ENCODE measurements around the gene DCAF15. TPM values are rescaled to one million over a fixed set of nuclear protein-coding genes. Genes with fewer than 3 reads are reported as not detected.

The DCAF15 gene
- polyA plus RNA-seq, 3 donors = 2.8 to 116 (median 3.4) TPM

DNA sequence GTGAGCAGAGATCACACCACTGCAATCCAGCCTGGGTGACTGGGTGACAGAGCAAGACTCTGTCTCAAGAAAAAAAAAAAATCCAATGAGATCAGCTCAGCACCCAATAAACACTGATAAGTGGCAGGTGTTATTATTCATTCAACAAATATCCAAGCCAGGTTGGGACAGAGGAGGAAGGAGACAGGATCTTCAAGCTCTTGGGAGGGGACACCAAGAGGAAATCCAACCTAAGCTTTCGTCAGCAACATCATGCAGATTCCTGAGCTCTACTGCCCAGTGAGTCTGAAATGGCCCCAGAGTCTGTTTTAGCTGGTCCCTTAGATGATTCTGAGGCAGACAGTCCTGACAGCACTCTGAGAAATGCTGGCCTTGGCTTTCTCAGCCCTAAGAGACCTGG, 46.1 kb downstream of the DCAF15 start:
- H3K9me3 Mint-ChIP-seq = peaks cover 0 to 9% (median 4%) of the 10 kb centered on the region in 7 donors
- Histone ChIP-seq H4K20me1 (ENCODE audit: insufficient read depth, low read length) (peaks cover 7% of the 10 kb centered on the region), H3K4me2 (replicated peaks; ENCODE audit: extremely low read depth, low read length, poor library complexity, severe bottlenecking) (no peak overlapping the region), H3K79me2 (ENCODE audit: insufficient read depth, low read length) (peaks cover 83% of the 10 kb centered on the region), H3K9ac (ENCODE audit: insufficient read depth, low read length, poor library complexity, severe bottlenecking) (no peak overlapping the region), H3K4me1 (ENCODE audit: control insufficient read depth in 1 of 2, insufficient read depth in 2 of 2, low read length in 2 of 2) (peaks cover 12 to 17% of the 10 kb centered on the region in 2 donors), H3K27me3 (ENCODE audit: control insufficient read depth in 2 of 2, insufficient read depth in 2 of 2, low read length in 2 of 2) (no peaks in the 10 kb centered on the region), H3K4me3 (replicated peaks in 1 of 3; ENCODE audit: low read depth in 2 of 3, low read length in 3 of 3) (no peak overlapping the region), H3K36me3 (replicated peaks in 1 of 2; ENCODE audit: control insufficient read depth in 1 of 2, insufficient read depth in 2 of 2, low read length in 2 of 2) (peaks cover 20 to 61% of the 10 kb centered on the region in 2 donors), H3K9me3 (replicated peaks in 1 of 2; ENCODE audit: control insufficient read depth in 1 of 2, insufficient read depth in 1 of 2, low read length in 2 of 2) (peaks cover 4 to 7% of the 10 kb centered on the region in 2 donors), H2AFZ (ENCODE audit: insufficient read depth, low read depth, low read length, poor library complexity, severe bottlenecking) (no peak overlapping the region), H3K27ac (ENCODE audit: low read depth in 1 of 2, low read length in 2 of 2) (no peak overlapping the region)
- H3K36me3 Mint-ChIP-seq = peaks cover 25 to 60% of the 10 kb centered on the region in 2 donors
- WGBS (ENCODE audit: insufficient coverage) = 100% methylated on average over 1 of the region's 1 CpG
- peak overlapping the region in 2 of 7 donors; percentile 26 to 43 for H3K27ac Mint-ChIP-seq
- DNase-seq = no peak
- H3K4me1 Mint-ChIP-seq = peaks cover 18% of the 10 kb centered on the region
- H3K27me3 Mint-ChIP-seq (ENCODE audit: low read depth in 3 of 3) = peaks cover 0 to 1% (median 0%) of the 10 kb centered on the region in 3 donors
- TF ChIP-seq, protein P1, sequence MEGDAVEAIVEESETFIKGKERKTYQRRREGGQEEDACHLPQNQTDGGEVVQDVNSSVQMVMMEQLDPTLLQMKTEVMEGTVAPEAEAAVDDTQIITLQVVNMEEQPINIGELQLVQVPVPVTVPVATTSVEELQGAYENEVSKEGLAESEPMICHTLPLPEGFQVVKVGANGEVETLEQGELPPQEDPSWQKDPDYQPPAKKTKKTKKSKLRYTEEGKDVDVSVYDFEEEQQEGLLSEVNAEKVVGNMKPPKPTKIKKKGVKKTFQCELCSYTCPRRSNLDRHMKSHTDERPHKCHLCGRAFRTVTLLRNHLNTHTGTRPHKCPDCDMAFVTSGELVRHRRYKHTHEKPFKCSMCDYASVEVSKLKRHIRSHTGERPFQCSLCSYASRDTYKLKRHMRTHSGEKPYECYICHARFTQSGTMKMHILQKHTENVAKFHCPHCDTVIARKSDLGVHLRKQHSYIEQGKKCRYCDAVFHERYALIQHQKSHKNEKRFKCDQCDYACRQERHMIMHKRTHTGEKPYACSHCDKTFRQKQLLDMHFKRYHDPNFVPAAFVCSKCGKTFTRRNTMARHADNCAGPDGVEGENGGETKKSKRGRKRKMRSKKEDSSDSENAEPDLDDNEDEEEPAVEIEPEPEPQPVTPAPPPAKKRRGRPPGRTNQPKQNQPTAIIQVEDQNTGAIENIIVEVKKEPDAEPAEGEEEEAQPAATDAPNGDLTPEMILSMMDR (IDR thresholded peaks at IDR 0.05) = no peak
- no peak overlapping the region for H3K4me3 Mint-ChIP-seq
- intact Hi-C loops (cut with micrococcal nuclease) = loop anchor here in 1 of 2 donors (5.0 kb wide), 1 partner anchor 34 kb away; the partner anchor contains the start of gene IL27RA

DNA sequence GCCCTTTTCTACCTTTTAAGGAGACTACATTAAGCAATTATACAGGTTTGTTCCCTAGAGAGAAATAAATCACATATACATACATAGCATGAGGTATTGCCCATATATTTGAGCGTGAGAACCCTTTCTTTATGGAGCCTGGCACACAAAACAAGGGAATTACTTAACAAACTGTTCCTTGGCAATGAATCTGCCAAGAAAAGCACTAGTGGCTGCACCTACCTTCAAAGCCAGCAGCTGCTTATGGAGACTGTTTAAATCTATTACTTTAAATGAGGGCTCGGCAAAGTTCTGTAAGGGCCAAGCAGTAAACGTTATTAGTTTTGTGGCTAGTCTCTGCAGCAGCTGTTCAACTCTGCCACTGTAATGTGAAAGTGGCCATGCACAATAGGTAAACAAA, 46.8 kb downstream of the DCAF15 start:
- TF ChIP-seq, protein P1 (IDR thresholded peaks at IDR 0.05) = no peak
- H3K9me3 Mint-ChIP-seq = peaks cover 0 to 9% (median 4%) of the 10 kb centered on the region in 7 donors
- Histone ChIP-seq H3K4me3 (replicated peaks in 1 of 3; ENCODE audit: low read depth in 2 of 3, low read length in 3 of 3) (no peak overlapping the region), H2AFZ (ENCODE audit: insufficient read depth, low read depth, low read length, poor library complexity, severe bottlenecking) (no peak overlapping the region), H3K4me1 (ENCODE audit: control insufficient read depth in 1 of 2, insufficient read depth in 2 of 2, low read length in 2 of 2) (peaks cover 19 to 24% of the 10 kb centered on the region in 2 donors), H3K4me2 (replicated peaks; ENCODE audit: extremely low read depth, low read length, poor library complexity, severe bottlenecking) (no peak overlapping the region), H3K9ac (ENCODE audit: insufficient read depth, low read length, poor library complexity, severe bottlenecking) (no peak overlapping the region), H3K36me3 (replicated peaks in 1 of 2; ENCODE audit: control insufficient read depth in 1 of 2, insufficient read depth in 2 of 2, low read length in 2 of 2) (peaks cover 19 to 56% of the 10 kb centered on the region in 2 donors), H3K27me3 (ENCODE audit: control insufficient read depth in 2 of 2, insufficient read depth in 2 of 2, low read length in 2 of 2) (no peaks in the 10 kb centered on the region), H3K27ac (ENCODE audit: low read depth in 1 of 2, low read length in 2 of 2) (no peak overlapping the region), H3K79me2 (ENCODE audit: insufficient read depth, low read length) (peaks cover 86% of the 10 kb centered on the region), H4K20me1 (ENCODE audit: insufficient read depth, low read length) (peaks cover 7% of the 10 kb centered on the region), H3K9me3 (replicated peaks in 1 of 2; ENCODE audit: control insufficient read depth in 1 of 2, insufficient read depth in 1 of 2, low read length in 2 of 2) (peaks cover 4 to 7% of the 10 kb centered on the region in 2 donors)
- H3K27ac Mint-ChIP-seq = no peak overlapping the region
- H3K4me1 Mint-ChIP-seq = peaks cover 24% of the 10 kb centered on the region
- DNase-seq = no peak
- WGBS (ENCODE audit: insufficient coverage) = 100% methylated on average over 1 of the region's 3 CpGs
- peaks cover 0 to 1% (median 0%) of the 10 kb centered on the region in 3 donors for H3K27me3 Mint-ChIP-seq (ENCODE audit: low read depth in 3 of 3)
- intact Hi-C loops (cut with micrococcal nuclease) = loop anchor here in 1 of 2 donors (5.0 kb wide), 1 partner anchor 33 kb away; the partner anchor contains the start of gene IL27RA
- H3K4me3 Mint-ChIP-seq = no peak overlapping the region
- peaks cover 25 to 56% of the 10 kb centered on the region in 2 donors for H3K36me3 Mint-ChIP-seq
